OCI-M2 (cell line): ENCODE data around the gene ERP29.
"Not testable (repeated sequence)": the region's sequence is repeated elsewhere in the genome, so short reads cannot be mapped to it uniquely, and the experiment has no call there.

Experiments used
- DNase-seq: peaks from one replicate; lab custom pipeline; 2025; ENCODE audit not compliant: unreplicated experiment; lab: John Stamatoyannopoulos, UW

ERP29 gene

DNA sequence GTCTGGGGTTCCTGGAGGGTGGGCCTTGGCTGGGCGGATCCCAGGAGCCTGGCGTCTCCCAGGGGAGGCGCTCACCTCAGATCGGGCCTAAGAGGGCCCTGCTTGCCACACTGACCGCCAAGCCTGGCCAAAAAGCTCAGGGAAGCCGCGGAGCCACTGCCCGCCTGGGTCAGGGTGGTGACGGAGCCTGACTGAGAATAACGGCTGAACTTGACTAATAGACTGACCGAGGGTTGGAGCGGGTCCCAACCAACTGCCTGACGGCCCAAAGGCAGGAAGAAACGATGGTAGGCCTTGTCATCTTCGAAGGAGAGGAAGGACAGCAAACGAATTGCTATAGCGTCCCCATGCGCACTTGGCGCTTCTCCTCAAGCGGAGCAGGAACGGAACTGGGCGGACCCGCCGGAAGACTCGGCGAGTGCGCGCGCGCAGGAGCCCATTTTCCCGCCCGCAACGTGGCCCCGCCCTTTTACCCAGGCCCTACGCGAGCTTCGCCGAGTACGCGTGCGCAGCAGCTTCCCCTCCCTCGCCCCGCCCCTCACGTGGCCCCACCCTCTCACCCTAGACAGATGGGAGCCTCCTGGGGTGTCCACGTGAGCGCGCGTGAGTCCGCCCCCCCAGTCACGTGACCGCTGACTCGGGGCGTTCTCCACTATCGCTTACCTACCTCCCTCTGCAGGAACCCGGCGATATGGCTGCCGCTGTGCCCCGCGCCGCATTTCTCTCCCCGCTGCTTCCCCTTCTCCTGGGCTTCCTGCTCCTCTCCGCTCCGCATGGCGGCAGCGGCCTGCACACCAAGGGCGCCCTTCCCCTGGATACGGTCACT lies at the start of gene ERP29, which contains the start of gene TMEM116:
Gene ERP29 (plus strand): TSS at position 652 of the 826 bp plus-strand sequence. CDS start 40 bp downstream, at position 692.
Gene TMEM116 (minus strand): TSS at position 391 of the 826 bp plus-strand sequence. CDS start 7,895 bp downstream, outside the sequence.
- DNase-seq: peak; percentile 74

DNA sequence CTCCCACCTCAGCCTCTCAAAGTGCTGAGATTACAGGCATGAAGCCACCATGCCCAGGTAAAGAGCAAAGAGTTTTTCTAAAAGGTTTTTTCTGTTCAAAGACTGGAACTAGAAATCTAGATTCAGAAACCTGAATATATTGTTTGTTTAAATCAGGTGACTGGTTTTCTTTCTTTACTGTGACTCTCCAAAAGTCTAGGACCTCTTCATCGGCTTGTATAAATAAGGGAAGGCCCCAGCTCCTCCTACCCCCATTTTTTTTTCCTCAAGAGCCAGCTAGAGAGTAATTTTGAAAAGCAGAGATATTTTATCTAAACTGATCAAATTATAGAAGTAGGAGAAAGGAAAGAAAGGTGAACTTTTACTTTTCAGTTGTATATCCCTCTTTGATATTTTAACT lies 48.3 kb upstream of the ERP29 start:
- DNase-seq: no peak

DNA sequence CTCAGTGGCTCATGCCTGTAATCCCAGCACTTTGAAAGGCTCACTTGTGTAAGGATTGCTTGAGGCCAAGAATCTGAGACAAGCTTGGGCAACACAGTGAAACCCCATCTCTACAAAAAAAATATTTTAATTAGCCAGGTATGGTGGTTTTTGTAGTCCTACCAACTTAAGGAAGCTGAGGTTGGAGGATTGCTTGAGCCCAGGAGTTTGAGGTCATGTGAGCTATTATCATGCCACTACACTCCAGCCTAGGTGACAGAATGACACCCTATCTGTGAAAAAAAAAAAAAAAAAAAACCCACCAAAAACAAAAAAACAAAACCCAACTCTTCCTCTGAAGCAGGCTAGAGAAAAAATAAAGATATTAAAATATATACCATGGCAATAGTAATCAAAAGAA lies 41.4 kb upstream of the ERP29 start:
- no peak for DNase-seq

DNA sequence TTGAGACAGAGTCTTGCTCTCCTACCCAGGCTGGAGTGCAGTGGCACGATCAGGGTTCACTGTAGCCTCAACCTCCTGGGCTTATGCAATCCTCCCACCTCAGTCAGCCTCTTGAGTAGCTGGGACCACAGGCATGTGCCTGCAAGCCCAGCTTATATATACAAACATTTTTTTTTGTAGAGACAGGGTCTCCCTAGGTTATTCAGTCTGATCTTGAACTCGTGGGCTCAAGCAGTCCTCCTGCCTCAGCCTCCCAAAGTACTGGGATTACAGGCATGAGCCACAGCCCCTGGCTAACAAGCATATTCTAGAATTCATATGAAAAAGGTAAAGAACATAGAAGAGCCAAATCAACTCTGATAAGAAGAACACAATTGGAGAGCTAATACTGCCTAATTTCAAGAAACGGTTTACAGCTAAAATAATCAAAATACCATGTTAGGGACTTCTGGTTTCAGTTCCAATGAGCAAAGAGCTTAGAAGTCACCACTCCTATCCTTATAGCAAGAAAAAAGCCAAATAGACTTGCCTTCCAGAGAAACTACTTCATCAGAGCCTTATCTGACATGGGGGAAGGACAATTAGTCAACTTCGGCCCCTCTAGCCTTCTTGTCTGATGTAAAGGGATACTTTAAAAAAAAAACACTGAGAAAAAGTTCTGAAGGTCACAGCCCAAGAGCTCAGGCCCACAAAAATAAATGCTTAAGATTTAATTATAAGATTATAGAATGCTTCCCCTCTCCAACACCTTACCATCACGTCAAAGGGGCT lies 37.9 kb upstream of the ERP29 start:
- no peak for DNase-seq

DNA sequence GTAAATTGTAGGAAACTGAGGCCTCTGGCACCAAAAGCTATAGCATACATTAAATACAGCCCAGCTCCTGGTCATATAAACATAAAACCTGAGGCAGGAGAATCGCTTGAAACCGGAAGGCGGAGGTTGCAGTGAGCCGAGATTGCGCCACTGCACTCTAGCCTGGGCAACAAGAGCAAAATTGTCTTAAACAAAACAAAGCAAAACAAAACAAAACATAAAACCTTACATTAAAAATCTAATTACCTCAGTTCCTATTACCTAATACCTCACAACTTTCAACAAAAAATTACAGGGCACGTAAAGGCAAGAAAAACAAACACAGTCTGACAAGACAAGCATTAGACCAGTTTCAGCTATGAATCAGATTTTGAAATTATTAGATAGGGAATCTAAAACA lies 36.9 kb upstream of the ERP29 start:
- no peak for DNase-seq

DNA sequence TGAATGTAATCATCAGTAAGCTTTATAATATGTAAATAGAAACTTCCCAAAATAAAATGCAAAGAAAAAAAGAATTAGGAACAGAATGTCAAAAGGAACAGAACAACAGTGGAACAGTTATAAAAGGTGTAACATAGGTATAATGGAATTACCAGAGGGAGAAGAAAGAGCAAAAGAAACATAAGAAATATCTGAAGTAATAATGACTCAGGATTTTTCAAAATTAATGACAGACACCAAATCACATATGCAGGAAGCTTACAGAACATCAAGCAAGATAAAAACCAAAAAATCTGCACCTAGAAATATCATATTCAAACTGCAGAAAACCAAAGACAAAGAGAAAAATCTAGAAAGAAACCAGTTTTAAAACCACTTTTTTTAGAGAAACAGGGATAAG lies 36.4 kb upstream of the ERP29 start:
- DNase-seq: no peak

DNA sequence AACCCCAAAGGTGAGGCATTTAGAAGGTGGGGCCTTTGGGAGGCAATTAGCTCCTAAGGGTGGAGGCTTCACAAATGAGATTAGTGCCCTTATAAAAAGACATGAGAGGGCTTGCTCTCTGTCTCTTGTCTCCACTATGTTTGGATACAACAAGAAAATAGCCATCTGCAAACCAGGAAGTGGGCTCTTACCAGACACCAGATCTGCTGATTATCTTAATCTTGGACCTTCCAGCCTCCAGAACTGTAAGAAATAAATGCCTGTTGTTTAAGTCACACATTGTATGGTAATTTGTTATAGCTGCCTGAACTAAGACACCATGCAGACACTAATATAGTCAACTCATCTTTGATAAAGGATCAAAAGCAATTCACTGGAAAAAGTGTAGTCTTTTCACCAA lies 34.7 kb upstream of the ERP29 start:
- DNase-seq: no peak

DNA sequence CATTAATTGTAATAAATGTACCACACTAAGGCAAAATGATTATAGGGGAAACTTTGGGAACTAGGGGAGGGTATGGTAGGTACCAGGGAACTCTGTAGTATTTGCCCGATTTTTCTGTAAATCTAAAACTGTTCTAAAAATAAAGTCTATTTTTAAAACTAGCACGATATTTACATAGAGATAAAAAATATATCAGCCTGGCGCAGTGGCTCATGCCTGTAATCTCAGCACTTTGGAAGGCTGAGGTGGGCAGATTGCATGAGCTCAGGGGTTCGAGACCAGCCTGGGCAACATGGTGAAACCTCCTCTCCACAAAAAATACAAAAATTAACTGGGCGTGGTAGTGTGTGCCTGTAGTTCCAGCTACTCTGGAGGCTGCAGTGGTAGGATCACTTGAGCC lies 32.6 kb upstream of the ERP29 start:
- DNase-seq: no peak

DNA sequence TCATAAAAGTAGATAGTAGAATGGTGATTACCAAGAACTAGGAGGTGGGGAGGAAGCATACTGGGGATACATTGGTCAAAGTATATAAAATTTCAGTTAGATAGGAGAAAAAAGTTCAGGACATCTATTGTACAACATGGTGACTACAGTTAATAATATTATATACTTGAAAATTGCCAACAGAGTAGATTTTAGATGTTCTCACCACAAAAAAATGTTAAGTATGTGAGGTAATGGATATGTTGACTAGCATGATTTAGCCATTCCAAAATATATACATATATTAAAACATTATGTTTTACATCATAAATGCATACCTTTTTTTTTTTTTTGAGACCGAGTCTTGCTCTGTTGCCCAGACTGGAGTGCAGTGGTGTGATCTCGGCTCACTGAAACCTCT lies 31.2 kb upstream of the ERP29 start:
- no peak for DNase-seq

DNA sequence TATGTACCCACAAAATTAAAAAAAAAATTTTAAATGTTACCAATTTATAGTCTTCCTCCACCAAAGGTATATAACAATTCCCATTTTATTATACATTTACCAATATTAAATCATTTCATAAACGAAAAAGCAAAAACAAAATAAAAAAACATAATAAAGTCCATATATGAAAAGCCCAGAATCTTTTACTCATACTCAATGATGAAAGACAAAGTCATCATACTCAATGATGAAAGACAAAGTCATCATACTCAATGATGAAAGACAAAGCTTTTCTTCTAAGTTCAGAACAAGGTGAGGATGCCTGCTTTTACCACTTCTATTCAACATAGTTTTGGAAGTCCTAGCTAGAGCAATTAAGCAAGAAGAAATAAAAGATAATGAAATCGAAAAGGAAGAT lies 28.4 kb upstream of the ERP29 start:
- DNase-seq: no peak

DNA sequence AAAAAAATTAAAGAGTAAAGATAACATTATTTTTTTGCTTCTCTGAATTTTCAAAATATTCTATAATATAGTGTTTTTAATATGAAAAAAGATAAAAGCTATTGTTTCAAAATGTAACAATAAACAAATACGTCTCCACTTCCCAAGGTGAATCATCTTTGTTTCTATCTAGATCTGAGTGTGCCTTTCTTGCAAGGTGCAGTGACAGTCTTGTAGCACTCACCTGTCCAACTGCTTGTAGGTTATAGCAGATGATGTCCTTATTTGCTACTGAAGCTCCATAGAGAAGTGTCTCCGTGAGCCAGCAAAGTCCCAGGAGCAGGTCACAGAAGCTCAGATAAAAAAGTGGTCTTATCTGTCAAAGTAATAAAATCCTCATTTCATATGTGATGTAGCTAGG lies 21.7 kb upstream of the ERP29 start:
- DNase-seq: no peak

DNA sequence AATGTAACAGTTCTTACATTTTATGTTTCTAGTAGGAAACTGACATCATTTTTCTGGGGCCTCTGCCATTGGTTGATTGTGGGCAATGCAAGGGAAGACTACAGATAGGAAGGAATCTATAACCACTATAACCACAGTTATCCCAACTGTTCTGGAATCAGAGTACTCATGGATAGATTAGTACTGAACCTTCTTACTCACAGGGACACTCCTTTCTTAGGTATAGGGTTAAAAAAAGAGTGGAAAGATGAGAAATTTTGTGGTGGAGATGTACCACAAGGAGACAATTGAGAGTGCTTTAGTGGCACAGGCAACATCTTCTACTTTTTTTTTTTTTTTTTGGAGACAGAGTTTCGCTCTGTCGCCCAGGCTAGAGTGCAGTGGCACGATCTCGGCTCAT lies 21.3 kb upstream of the ERP29 start:
- no peak for DNase-seq

DNA sequence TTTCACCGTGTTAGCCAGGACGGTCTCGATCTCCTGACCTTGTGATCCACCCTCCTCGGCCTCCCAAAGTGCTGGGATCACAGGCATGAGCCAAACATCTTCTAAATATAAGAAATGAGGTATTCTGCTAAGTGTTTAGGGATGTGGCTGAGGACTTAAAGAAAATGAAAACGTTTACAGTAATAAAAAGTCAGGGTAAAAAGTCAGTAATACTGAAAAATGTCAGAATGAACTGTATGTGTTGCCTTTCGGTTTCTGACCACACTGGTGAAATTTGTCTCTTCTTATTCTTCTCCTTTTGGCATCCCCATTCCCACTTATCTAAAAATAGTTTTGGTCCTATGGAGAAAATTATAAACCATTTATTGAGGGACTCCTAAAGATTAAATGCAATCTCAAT lies 20.8 kb upstream of the ERP29 start:
- DNase-seq: no peak

DNA sequence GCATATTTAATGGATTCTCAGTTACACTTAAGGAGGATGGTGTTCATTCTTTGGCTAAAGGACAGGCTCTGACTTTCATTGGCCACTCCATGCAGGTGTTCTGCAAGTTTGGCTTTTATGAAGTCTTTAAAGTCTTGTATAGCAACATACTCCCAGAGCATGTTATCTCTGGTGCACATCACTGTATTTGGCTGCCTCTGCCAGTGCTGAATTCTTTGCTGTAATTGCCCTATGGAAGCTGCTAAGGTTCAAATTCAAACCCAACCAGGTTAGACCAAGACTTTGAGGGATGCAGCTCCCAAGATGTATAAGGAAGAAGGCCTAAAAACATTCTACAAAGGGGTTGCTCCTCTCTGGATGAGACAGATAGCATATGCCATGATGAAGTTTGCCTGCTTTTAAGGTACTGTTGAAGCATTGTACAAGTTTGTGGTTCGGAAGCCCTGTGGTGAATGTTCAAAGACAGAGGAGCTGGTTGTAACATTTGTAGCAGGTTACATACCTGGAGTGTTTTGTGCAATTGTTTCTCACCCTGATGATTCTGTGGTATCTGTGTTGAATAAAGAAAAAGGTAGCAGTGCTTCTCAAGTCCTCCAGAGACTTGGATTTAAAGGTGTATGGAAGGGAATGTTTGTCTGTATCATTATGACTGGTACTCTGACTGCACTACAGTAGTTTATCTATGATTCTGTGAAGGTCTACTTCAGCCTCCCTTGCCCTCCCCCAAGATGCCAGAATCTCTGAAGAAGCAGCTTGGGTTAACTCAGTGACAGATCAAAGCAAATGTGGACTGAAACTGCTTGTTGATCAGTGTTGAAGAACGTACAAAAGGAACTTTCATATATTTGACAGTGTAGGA lies 19.7 kb upstream of the ERP29 start:
- no peak for DNase-seq

DNA sequence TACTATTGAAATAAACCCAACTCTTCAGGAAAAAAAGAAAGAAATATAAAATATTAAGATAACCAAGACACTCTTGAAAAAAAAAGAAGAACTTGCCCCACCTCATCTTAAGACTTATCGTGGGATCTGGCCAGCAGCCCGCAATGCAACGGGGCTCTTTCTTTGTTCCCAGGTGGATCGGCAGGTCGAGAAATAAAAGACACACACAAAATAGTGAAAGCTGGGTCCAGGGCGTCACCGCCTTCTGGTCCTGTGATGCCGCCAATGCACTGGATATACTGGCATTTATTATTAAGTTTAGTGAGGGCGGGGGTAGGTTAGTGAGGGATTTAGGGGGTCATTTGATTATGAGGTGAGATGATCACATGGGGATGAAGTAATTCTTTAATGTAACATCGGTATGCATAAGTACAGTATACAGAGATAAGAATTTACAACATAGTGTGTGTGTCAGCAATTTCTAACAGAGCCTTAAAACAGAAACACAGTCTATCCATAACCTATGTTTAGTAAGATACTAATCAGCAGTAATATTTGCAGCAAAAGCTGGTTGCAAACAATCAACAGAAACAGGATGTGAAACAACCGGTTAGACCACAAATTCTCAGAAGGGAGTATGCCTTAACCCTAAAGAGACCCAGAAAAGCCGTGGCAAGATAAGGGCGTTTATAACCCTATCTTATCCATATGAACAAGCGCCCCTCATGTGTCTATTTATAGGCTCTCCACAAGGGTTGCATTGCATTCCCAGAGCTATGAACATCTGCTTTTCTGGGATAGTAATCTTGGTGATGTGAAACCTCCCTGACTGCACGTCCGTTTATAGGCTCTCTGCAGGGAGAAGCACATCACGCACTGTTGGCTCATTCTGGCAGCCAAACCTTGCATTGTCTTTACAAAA lies 18.8 kb upstream of the ERP29 start:
- DNase-seq: peak; percentile 59

DNA sequence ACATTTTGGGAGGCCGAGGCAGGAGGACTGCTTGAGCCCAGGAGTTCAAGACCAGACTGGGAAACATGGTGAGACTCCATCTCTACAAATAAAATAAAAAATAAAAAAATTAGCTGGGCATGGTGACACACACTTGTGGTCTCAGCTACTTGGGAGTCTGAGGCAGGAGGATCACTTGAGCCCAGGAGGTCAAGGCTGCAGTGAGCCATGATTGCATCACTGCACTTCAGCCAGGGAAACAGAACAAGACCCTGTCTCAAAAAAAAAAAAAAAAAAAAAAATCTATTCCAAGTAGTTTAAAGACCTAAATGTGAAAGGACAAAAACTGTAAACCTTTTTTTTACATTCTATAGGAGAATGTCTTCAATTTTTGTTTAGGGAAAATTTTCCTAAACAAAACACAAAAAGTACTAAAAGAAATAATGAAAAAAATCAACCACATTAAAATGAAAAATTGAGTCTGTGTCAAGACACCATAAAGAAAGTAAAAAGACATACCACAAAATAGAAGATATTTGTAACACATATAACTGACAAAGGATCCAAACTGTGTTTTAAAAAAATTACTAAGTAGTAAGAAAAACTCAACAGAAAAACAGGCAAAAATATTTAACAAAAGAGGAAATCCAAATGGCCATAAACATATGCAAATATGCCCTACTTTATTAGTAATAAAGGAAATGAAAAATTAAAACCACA lies 17.3 kb upstream of the ERP29 start:
- no peak for DNase-seq

DNA sequence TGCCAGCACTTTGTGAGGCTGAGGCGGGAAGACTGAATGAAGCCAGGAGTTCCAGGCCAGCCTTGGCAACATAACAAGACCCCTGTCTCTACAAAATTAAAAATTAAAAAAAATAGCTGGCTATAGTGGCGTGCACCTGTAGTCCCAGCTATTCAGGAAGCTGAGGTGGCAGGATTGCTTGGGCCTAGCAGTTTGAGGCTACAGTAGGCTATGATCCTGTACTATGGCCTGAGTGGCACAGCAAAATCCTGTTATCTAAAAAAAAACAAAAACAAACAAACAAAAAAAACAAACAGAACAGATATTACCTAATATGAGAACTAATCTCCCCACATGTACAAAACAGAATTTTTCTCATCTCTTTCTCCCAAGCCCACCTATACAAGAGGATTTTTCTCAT lies 15.9 kb upstream of the ERP29 start:
- DNase-seq: no peak

DNA sequence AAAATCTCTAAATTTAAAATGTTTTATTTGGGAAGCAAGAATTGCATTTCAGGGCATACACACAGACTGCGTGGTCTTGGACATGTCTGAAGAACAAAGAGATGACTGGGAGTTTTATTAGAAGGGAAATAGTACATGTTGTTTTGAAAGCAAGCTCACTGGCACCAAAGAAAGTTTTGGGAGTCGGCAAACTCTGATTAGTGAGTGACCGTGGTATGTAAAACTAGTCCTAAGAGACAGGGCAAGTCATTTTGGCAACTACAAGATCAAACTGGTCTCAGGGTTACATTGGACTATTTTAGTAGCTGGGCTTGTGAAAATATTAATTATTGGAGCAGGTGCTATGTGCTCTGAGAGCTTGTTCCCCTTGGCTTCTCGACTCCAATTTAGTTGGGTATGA lies 15.2 kb upstream of the ERP29 start:
- no peak for DNase-seq

DNA sequence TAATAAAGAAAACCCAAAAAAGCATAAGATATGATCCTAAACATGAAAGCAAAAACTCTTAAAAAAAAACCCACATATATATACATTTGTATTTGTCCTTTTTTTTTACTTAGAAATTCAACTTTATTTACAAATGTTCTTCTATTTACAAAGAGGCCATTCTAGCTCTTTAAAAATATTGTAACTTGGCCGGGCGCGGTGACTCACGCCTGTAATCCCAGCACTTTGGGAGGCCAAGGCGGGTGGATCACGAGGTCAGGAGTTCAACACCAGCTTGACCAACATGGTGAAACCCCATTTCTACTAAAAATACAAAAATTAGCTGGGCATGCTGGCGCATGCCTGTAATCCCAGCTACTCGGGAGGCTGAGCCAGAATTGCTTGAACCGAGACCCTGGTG lies 14.1 kb upstream of the ERP29 start:
- not testable (repeated sequence) for DNase-seq

DNA sequence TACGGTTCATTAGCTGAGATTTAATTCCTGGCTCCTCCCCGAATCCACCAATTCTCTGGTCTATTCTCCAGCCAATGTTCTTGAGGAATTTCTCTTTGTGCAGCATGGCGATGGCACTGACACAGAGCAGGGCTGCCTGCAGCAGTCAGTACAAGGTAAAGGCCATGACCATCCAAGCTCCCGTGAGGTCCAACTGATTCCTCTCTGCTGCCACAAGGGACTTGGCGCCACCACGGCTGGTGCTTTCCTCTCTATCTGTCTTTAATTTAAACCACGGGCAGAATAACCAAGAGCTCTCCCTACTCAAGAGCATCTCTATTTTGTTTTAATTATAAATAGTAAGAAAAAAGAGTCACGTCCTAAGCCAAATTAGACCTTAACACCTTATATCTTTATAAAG lies 12.4 kb upstream of the ERP29 start:
- no peak for DNase-seq
